H1 (cell line): ENCODE data around the gene NLRP3. TPM values are rescaled to one million over a fixed set of nuclear protein-coding genes. Genes with fewer than 3 reads are reported as not detected.

Source experiments
- CTCF ChIA-PET: fragments of 300-600 bp; sonication (Branson Sonifier 250); formaldehyde crosslinking; loops from one replicate; lab custom pipeline; 2021; ENCODE audit not compliant: partially characterized antibody; lab: Charles Lee
- POLR2A ChIA-PET: fragments of 300-600 bp; sonication (Branson Sonifier 250); formaldehyde crosslinking; loops from one replicate; lab custom pipeline; 2021; ENCODE audit warnings: inconsistent platforms; ENCODE audit not compliant: partially characterized antibody; lab: Charles Lee
- DNase-seq, 2 experiments: peaks; one replicate each; pipeline versions ENCODE4 v3.0.0 to v3.0.0-alpha.2; 2010 to 2022; ENCODE audit warnings: low spot score in 2 of 2, low read depth in 1 of 2, mixed read lengths in 1 of 2
- FAIRE-seq: peaks from 2 replicates; lab custom pipeline; 2011; peaks lifted over from hg19 to GRCh38; lab: Jason Lieb, UNC
- H2AFZ ChIP-seq: 2 replicates; pipeline ENCODE4 v1.8.1; 2012; ENCODE audit warnings: low read length, inconsistent platforms
- H2AK5ac ChIP-seq: 2 replicates; pipeline ENCODE4 v1.6.1; 2013; ENCODE audit warnings: low read depth, low read length
- H2BK120ac ChIP-seq: replicated peaks from 2 replicates; pipeline ENCODE3; 2013; ENCODE audit warnings: low read depth, low read length, inconsistent platforms
- H2BK12ac ChIP-seq: 2 replicates; pipeline ENCODE4 v1.6.1; 2013; ENCODE audit warnings: low read depth, low read length
- H2BK15ac ChIP-seq: 2 replicates; pipeline ENCODE4 v1.6.1; 2013; ENCODE audit warnings: low read length
- H2BK20ac ChIP-seq: 2 replicates; pipeline ENCODE4 v1.6.1; 2013; ENCODE audit warnings: low read length
- H2BK5ac ChIP-seq: 2 replicates; pipeline ENCODE4 v1.6.1; 2013; ENCODE audit warnings: low read depth, low read length
- H3K14ac ChIP-seq: 2 replicates; pipeline ENCODE4 v1.6.1; 2013; ENCODE audit warnings: inconsistent platforms; ENCODE audit not compliant: insufficient read length
- H3K18ac ChIP-seq: 2 replicates; pipeline ENCODE4 v1.6.1; 2013; ENCODE audit warnings: low read length; ENCODE audit errors: extremely low read depth
- H3K23ac ChIP-seq: 2 replicates; pipeline ENCODE4 v1.6.1; 2013; ENCODE audit warnings: inconsistent platforms; ENCODE audit not compliant: insufficient read length
- H3K23me2 ChIP-seq: 2 replicates; pipeline ENCODE4 v1.6.1; 2013; ENCODE audit warnings: low read depth, low read length
- H3K27ac ChIP-seq: 2 replicates; pipeline ENCODE4 v1.6.1; 2011; ENCODE audit warnings: low read depth, low read length, inconsistent platforms
- H3K27me3 ChIP-seq, 4 experiments: replicated peaks in 1 of 4; 1 replicate in 1 of 4; 2 replicates in 3 of 4; pipeline versions ENCODE4 v1.6.1 to v1.8.1; 2011 to 2013; ENCODE audit warnings: low read length in 3 of 4, mild to moderate bottlenecking in 3 of 4, inconsistent platforms in 2 of 4, mixed read lengths in 2 of 4, moderate library complexity in 1 of 4; ENCODE audit not compliant: control insufficient read depth in 3 of 4, insufficient read depth in 3 of 4; ENCODE audit errors: extremely low read depth in 1 of 4
- H3K36me3 ChIP-seq, 4 experiments: 2 replicates each; pipeline versions ENCODE4 v1.6.1 to v1.8.1; 2011 to 2013; ENCODE audit warnings: mild to moderate bottlenecking in 4 of 4, low read length in 3 of 4, moderate library complexity in 2 of 4, control low read depth in 1 of 4, inconsistent platforms in 1 of 4; ENCODE audit not compliant: insufficient read depth in 4 of 4, control insufficient read depth in 2 of 4
- H3K4ac ChIP-seq: replicated peaks from 2 replicates; pipeline ENCODE3; 2013; ENCODE audit warnings: low read length, low read depth, mixed read lengths, inconsistent platforms; ENCODE audit not compliant: insufficient read length
- H3K4me1 ChIP-seq, 4 experiments: replicated peaks in 1 of 4; 1 replicate in 1 of 4; 2 replicates in 3 of 4; pipeline versions ENCODE4 v1.6.1 to v1.8.1; 2011 to 2013; ENCODE audit warnings: low read length in 3 of 4, inconsistent platforms in 2 of 4, mixed read lengths in 1 of 4; ENCODE audit not compliant: insufficient read depth in 4 of 4, control insufficient read depth in 3 of 4
- H3K4me2 ChIP-seq, 2 experiments: 2 replicates each; pipeline versions ENCODE4 v1.6.1 to v1.8.1; 2011 to 2013; ENCODE audit warnings: low read depth in 2 of 2, low read length in 2 of 2, control low read depth in 1 of 2, inconsistent platforms in 1 of 2, mild to moderate bottlenecking in 1 of 2; ENCODE audit not compliant: insufficient read depth in 1 of 2
- H3K4me3 ChIP-seq, 4 experiments: fragments of 200-600, 300-600 bp in 1 of 4; sonication (generic), shearing (Covaris generic), sonication (Bioruptor Twin) in 1 of 4; 2 replicates each; pipeline versions ENCODE4 v1.5.1 to v1.8.1; 2011 to 2016; ENCODE audit warnings: low read length in 4 of 4, low read depth in 3 of 4, control low read depth in 2 of 4, inconsistent platforms in 2 of 4, mild to moderate bottlenecking in 2 of 4, mixed read lengths in 1 of 4, moderate library complexity in 1 of 4; ENCODE audit not compliant: insufficient read depth in 2 of 4; ENCODE audit errors: extremely low read depth in 1 of 4
- H3K56ac ChIP-seq: replicated peaks from 2 replicates; pipeline ENCODE3; 2013; ENCODE audit warnings: low read depth, mild to moderate bottlenecking, mixed read lengths, low read length, inconsistent platforms; ENCODE audit not compliant: insufficient read length
- H3K79me1 ChIP-seq: 2 replicates; pipeline ENCODE4 v1.6.1; 2013; ENCODE audit warnings: low read depth, low read length, control low read depth
- H3K79me2 ChIP-seq, 2 experiments: 2 replicates each; pipeline versions ENCODE4 v1.6.1 to v1.8.1; 2012 to 2013; ENCODE audit warnings: low read length in 2 of 2, mild to moderate bottlenecking in 2 of 2, inconsistent platforms in 1 of 2; ENCODE audit not compliant: insufficient read depth in 2 of 2, control insufficient read depth in 1 of 2
- H3K9ac ChIP-seq, 4 experiments: replicated peaks in 1 of 4; 1 replicate in 1 of 4; 2 replicates in 3 of 4; pipeline versions ENCODE4 v1.6.1 to v1.8.1; 2011 to 2013; ENCODE audit warnings: low read depth in 3 of 4, low read length in 3 of 4, control low read depth in 2 of 4, mild to moderate bottlenecking in 2 of 4, moderate library complexity in 2 of 4, inconsistent platforms in 1 of 4; ENCODE audit errors: extremely low read depth in 1 of 4
- H3K9me3 ChIP-seq, 2 experiments: 2 replicates each; pipeline versions ENCODE4 v1.6.1 to v1.8.1; 2012 to 2013; ENCODE audit warnings: mild to moderate bottlenecking in 2 of 2, moderate library complexity in 2 of 2, control low read depth in 1 of 2, inconsistent platforms in 1 of 2, low read depth in 1 of 2, low read length in 1 of 2, mixed read lengths in 1 of 2; ENCODE audit not compliant: insufficient read depth in 2 of 2
- H4K20me1 ChIP-seq, 2 experiments: replicated peaks in 1 of 2; 2 replicates each; pipeline versions ENCODE3 to v1.8.1; 2011 to 2013; ENCODE audit warnings: inconsistent platforms in 2 of 2, low read length in 2 of 2, mild to moderate bottlenecking in 1 of 2; ENCODE audit not compliant: insufficient read depth in 2 of 2, control insufficient read depth in 1 of 2
- H4K5ac ChIP-seq: 2 replicates; pipeline ENCODE4 v1.6.1; 2013; ENCODE audit warnings: low read length, low read depth, mixed read lengths, inconsistent platforms; ENCODE audit not compliant: insufficient read length
- H4K8ac ChIP-seq: 2 replicates; pipeline ENCODE4 v1.8.0; 2013; ENCODE audit warnings: mild to moderate bottlenecking, moderate library complexity, low read length, inconsistent platforms; ENCODE audit not compliant: insufficient read depth; ENCODE audit errors: extremely low read depth
- H4K91ac ChIP-seq: replicated peaks from 2 replicates; pipeline ENCODE3; 2013; ENCODE audit warnings: low read length, mixed read lengths, inconsistent platforms; ENCODE audit not compliant: insufficient read length
- CHD2 ChIP-seq: IDR thresholded peaks from 2 replicates; pipeline ENCODE4 v1.6.1; 2012; ENCODE audit warnings: low read length, improper control_type of control experiment
- CTBP2 ChIP-seq: IDR thresholded peaks from 2 replicates; pipeline ENCODE4 v1.7.0; 2011; ENCODE audit warnings: borderline replicate concordance, mild to moderate bottlenecking, moderate library complexity, mixed read lengths, low read length; ENCODE audit not compliant: insufficient read depth, insufficient read length
- EGR1 ChIP-seq: IDR thresholded peaks from 2 replicates; pipeline ENCODE4 v1.6.1; 2011; ENCODE audit warnings: low read depth, low read length, borderline replicate concordance
- GTF2F1 ChIP-seq: IDR thresholded peaks from 2 replicates; pipeline ENCODE4 v1.6.1; 2012; ENCODE audit warnings: low read depth, low read length, improper control_type of control experiment, borderline replicate concordance
- HDAC6 ChIP-seq: IDR thresholded peaks from one replicate; pipeline ENCODE4 v1.7.1; 2012; ENCODE audit warnings: low read depth, mild to moderate bottlenecking, inconsistent platforms, low read length, moderate library complexity
- JUND ChIP-seq: IDR thresholded peaks from 2 replicates; pipeline ENCODE4 v1.6.1; 2011; ENCODE audit warnings: mild to moderate bottlenecking, improper control_type of control experiment, low read length
- KDM1A ChIP-seq: fragments of 200-600, 300-600 bp; sonication (generic); IDR thresholded peaks from 2 replicates; pipeline ENCODE4 v1.7.1; 2016; ENCODE audit warnings: mild to moderate bottlenecking, low read length, borderline replicate concordance
- RBBP5 ChIP-seq: IDR thresholded peaks from 2 replicates; pipeline ENCODE4 v1.7.1; 2012; ENCODE audit warnings: low read depth, mild to moderate bottlenecking, inconsistent platforms, low read length, moderate library complexity, borderline replicate concordance
- RXRA ChIP-seq: IDR thresholded peaks from 2 replicates; pipeline ENCODE4 v1.6.1; 2011; ENCODE audit warnings: low read depth, mild to moderate bottlenecking, low read length, moderate library complexity; ENCODE audit not compliant: insufficient read depth
- SIN3A ChIP-seq, 2 experiments: IDR thresholded peaks in 1 of 2; conservative IDR thresholded peaks in 1 of 2; 2 replicates each; pipeline ENCODE4 v1.6.1; 2011 to 2012; ENCODE audit warnings: low read length in 2 of 2, improper control_type of control experiment in 1 of 2, low read depth in 1 of 2, mild to moderate bottlenecking in 1 of 2
- SIRT6 ChIP-seq: IDR thresholded peaks from one replicate; pipeline ENCODE4 v1.7.1; 2012; ENCODE audit warnings: low read length, inconsistent platforms
- YY1 ChIP-seq: IDR thresholded peaks from 2 replicates; pipeline ENCODE4 v1.6.1; 2011; ENCODE audit warnings: low read depth, mild to moderate bottlenecking, low read length
- WGBS, 2 experiments: shearing (Covaris generic) in 1 of 2; methylation state at CpG; one replicate each; pipeline versions ENCODE4 v1.1.6 to v1.1.7; 2013 to 2015; ENCODE audit warnings: low lambda C conversion rate in 2 of 2, mixed read lengths in 2 of 2, inconsistent platforms in 1 of 2, low coverage in 1 of 2, missing lambda C conversion rate in 1 of 2; ENCODE audit not compliant: insufficient replicate concordance in 2 of 2, insufficient coverage in 1 of 2, insufficient read length in 1 of 2; ENCODE audit errors: extremely low coverage in 1 of 2, missing lambda C conversion rate in 1 of 2; 5-methylcytosine and 5-hydroxymethylcytosine counted together
- polyA plus RNA-seq, 7 experiments: library from polyadenylated mRNA; depleted of rRNA in 3 of 7; stranded (reverse) in 5 of 7; unstranded in 2 of 7; fragments of >200 nt in 5 of 7; fragments of 200-250 nt in 2 of 7; gene quantifications; 1 replicate in 5 of 7; 2 replicates in 1 of 7; 4 replicates in 1 of 7; pipeline versions ENCODE4 v1.2.1 to v1.2.3, GENCODE V29; 2011 to 2013; ENCODE audit warnings: missing spikeins in 2 of 7, mixed read lengths in 2 of 7
- total RNA-seq: library from RNA; stranded (reverse); fragmentation: NEBNext Ultra II Directional; extraction: Animal tissue kit (Norgen Biotek cat#: 25700); gene quantifications from 2 replicates; pipeline ENCODE4 v1.2.1, GENCODE V29; 2021

NLRP3 gene
- total and polyA plus RNA-seq, 2 of the 8 experiments (the other 6 are each of a cell fraction or from before 2014, with no cell fraction given) = 0.05 to 0.19 TPM

GRCh38 chr1:247469141-247469535 lies 53.2 kb downstream of the NLRP3 start:
- no peak overlapping the region for H2BK15ac ChIP-seq
- no peak overlapping the region for H2BK120ac ChIP-seq
- no peak overlapping the region for H3K27ac ChIP-seq
- FAIRE-seq (no peak), DNase-seq (no peak)
- no peak overlapping the region for H3K14ac ChIP-seq
- no peaks in the 10 kb centered on the region for H3K23me2 ChIP-seq
- no peak overlapping the region for H3K18ac ChIP-seq
- H3K79me1 ChIP-seq = no peaks in the 10 kb centered on the region
- no peaks in the 10 kb centered on the region; a peak in 1 of 4 replicates for H3K9me3 ChIP-seq
- H4K8ac ChIP-seq = no peak overlapping the region
- no peak overlapping the region for H2AK5ac ChIP-seq
- TF ChIP-seq SIN3A (conservative IDR thresholded peaks at IDR 0.05 in 1 of 2, IDR thresholded peaks at IDR 0.05 in 1 of 2; ENCODE audit: low read depth in 1 of 2, low read length in 2 of 2) (no peak), RBBP5 (no peak), JUND (no peak), GTF2F1 (no peak), KDM1A (no peak), CTBP2 (no peak), CHD2 (no peak), EGR1 (no peak), RXRA (no peak), HDAC6 (no peak), SIRT6 (no peak), YY1 (no peak)
- no peak overlapping the region for H3K23ac ChIP-seq
- H2BK12ac ChIP-seq = no peak overlapping the region
- H4K91ac ChIP-seq = no peak overlapping the region
- peaks cover 0 to 9% (median 0%) of the 10 kb centered on the region in 4 experiments; a peak in 3 of 7 replicates for H3K4me1 ChIP-seq
- ChIA-PET CTCF (interaction anchor here (2.3 kb wide), 1 partner anchor 12 kb away, joined by 5 read pairs; no protein-coding TSS in a partner anchor), POLR2A (no interaction called here)
- no peak overlapping the region for H3K9ac ChIP-seq
- no peak overlapping the region for H3K4me2 ChIP-seq
- no peaks in the 10 kb centered on the region for H3K36me3 ChIP-seq
- no peaks in the 10 kb centered on the region for H3K79me2 ChIP-seq
- 91% methylated on average over 5 of the region's 5 CpGs; no CpG with 5 or more reads in 1 of the 2 experiments for whole genome bisulfite sequencing, 2 experiments
- no peak overlapping the region for H2AFZ ChIP-seq
- H4K20me1 ChIP-seq = no peaks in the 10 kb centered on the region
- H3K4ac ChIP-seq = no peak overlapping the region
- H4K5ac ChIP-seq = no peak overlapping the region
- no peak overlapping the region for H3K56ac ChIP-seq
- no peak overlapping the region for H2BK5ac ChIP-seq
- H3K4me3 ChIP-seq = no peak overlapping the region
- no peaks in the 10 kb centered on the region for H3K27me3 ChIP-seq
- no peak overlapping the region for H2BK20ac ChIP-seq
